Neural cell (in vitro differentiated cells): ENCODE measurements around the gene ROR1. TPM values are rescaled to one million over a fixed set of nuclear protein-coding genes. Genes with fewer than 3 reads are reported as not detected.

ENCODE experiments used
- H2AFZ ChIP-seq: fragments of 200-600, 300-800 bp; sonication (generic), shearing (Covaris generic); 2 replicates; pipeline ENCODE4 v1.6.0; 2014; ENCODE audit warnings: low read depth, mild to moderate bottlenecking, antibody characterized with exemption, low read length, moderate library complexity
- H3F3A ChIP-seq: fragments of 200-600 bp; shearing (Covaris generic); 2 replicates; pipeline ENCODE4 v1.6.1; 2016; ENCODE audit warnings: mild to moderate bottlenecking, moderate library complexity, mixed read lengths, antibody characterized with exemption, low read length; ENCODE audit not compliant: insufficient read depth, poor library complexity, severe bottlenecking
- H3K27ac ChIP-seq: fragments of 200-600, 300-800 bp; sonication (generic), shearing (Covaris generic); 2 replicates; pipeline ENCODE4 v1.5.1; 2014; ENCODE audit warnings: mild to moderate bottlenecking, low read length, moderate library complexity
- H3K27me3 ChIP-seq: fragments of 300-800, 200-600 bp; sonication (generic), shearing (Covaris generic); 2 replicates; pipeline ENCODE4 v1.6.0; 2014; ENCODE audit warnings: mild to moderate bottlenecking, low read depth, low read length, moderate library complexity; ENCODE audit not compliant: insufficient read depth
- H3K36me3 ChIP-seq: fragments of 300-800, 200-600 bp; sonication (generic), shearing (Covaris generic); 2 replicates; pipeline ENCODE4 v1.5.1; 2014; ENCODE audit warnings: mild to moderate bottlenecking, antibody characterized with exemption, low read length, moderate library complexity; ENCODE audit not compliant: insufficient read depth
- H3K4me2 ChIP-seq: fragments of 300-800, 200-600 bp; sonication (generic), shearing (Covaris generic); 2 replicates; pipeline ENCODE4 v1.6.0; 2014; ENCODE audit warnings: mild to moderate bottlenecking, low read length
- H3K4me3 ChIP-seq: fragments of 300-800, 200-600 bp; sonication (generic), shearing (Covaris generic); 2 replicates; pipeline ENCODE4 v1.5.1; 2014; ENCODE audit warnings: mild to moderate bottlenecking, low read length, moderate library complexity
- H3K79me2 ChIP-seq: fragments of 200-600 bp; shearing (Covaris generic); replicated peaks from 2 replicates; pipeline ENCODE4 v1.6.0; 2014; ENCODE audit warnings: mild to moderate bottlenecking, low read length, moderate library complexity; ENCODE audit not compliant: insufficient read depth
- H3K9ac ChIP-seq: fragments of 300-800, 200-600 bp; sonication (generic), shearing (Covaris generic); 2 replicates; pipeline ENCODE4 v1.6.1; 2016; ENCODE audit warnings: mild to moderate bottlenecking, low read length, mixed read lengths
- H3K9me2 ChIP-seq: fragments of 200-600 bp; shearing (Covaris generic); 2 replicates; pipeline ENCODE4 v1.6.1; 2016; ENCODE audit warnings: mild to moderate bottlenecking, low read length, mixed read lengths; ENCODE audit not compliant: insufficient read depth
- H3K9me3 ChIP-seq: fragments of 200-600, 300-800 bp; sonication (generic), shearing (Covaris generic); 2 replicates; pipeline ENCODE4 v1.6.1; 2016; ENCODE audit warnings: mild to moderate bottlenecking, mixed run types, low read length, moderate library complexity, mixed read lengths
- H4K20me1 ChIP-seq: fragments of 200-600 bp; shearing (Covaris generic); 2 replicates; pipeline ENCODE4 v1.6.1; 2016; ENCODE audit warnings: mild to moderate bottlenecking, mixed run types; ENCODE audit not compliant: insufficient read depth
- CTCF ChIP-seq: fragments of 450-650 bp; IDR thresholded peaks from 2 replicates; pipeline ENCODE4 v1.5.1; 2014; ENCODE audit warnings: antibody characterized with exemption, mild to moderate bottlenecking, moderate library complexity; ENCODE audit not compliant: poor library complexity, severe bottlenecking
- EP300 ChIP-seq: fragments of 450-650 bp; conservative IDR thresholded peaks from 2 replicates; pipeline ENCODE4 v1.6.1; 2014; ENCODE audit warnings: antibody characterized with exemption, mild to moderate bottlenecking, moderate library complexity; ENCODE audit not compliant: poor library complexity, severe bottlenecking
- EZH2 ChIP-seq: fragments of 200-600, 300-800 bp; shearing (Covaris generic), sonication (generic); IDR thresholded peaks from 2 replicates; pipeline ENCODE4 v1.6.1; 2014; ENCODE audit warnings: antibody characterized with exemption, low read length, borderline replicate concordance, mild to moderate bottlenecking; ENCODE audit not compliant: insufficient read depth, poor library complexity, severe bottlenecking
- MXI1 ChIP-seq: fragments of 450-650 bp; conservative IDR thresholded peaks from 2 replicates; pipeline ENCODE4 v1.6.1; 2014; ENCODE audit warnings: antibody characterized with exemption, mild to moderate bottlenecking; ENCODE audit not compliant: poor library complexity, severe bottlenecking
- POLR2AphosphoS5 ChIP-seq: IDR thresholded peaks from 2 replicates; pipeline ENCODE4 v1.6.1; 2012
- RAD21 ChIP-seq: fragments of 450-650 bp; conservative IDR thresholded peaks from 2 replicates; pipeline ENCODE4 v1.6.1; 2014; ENCODE audit warnings: antibody characterized with exemption, mild to moderate bottlenecking, moderate library complexity
- REST ChIP-seq: IDR thresholded peaks from 2 replicates; pipeline ENCODE4 v1.6.1; 2012; ENCODE audit warnings: borderline replicate concordance
- SMC3 ChIP-seq: fragments of 450-650 bp; conservative IDR thresholded peaks from 2 replicates; pipeline ENCODE4 v1.6.1; 2014; ENCODE audit warnings: antibody characterized with exemption, mild to moderate bottlenecking, moderate library complexity; ENCODE audit not compliant: poor library complexity
- TAF1 ChIP-seq: IDR thresholded peaks from 2 replicates; pipeline ENCODE4 v1.6.1; 2012; ENCODE audit warnings: low read depth
- polyA plus RNA-seq: library from polyadenylated mRNA; depleted of rRNA; stranded (reverse); fragments of >200 nt; gene quantifications from 2 replicates; pipeline ENCODE4 v1.2.3, GENCODE V29; 2014

Gene ROR1
- polyA plus RNA-seq, 1 donor from 2014 or later, result 0.27 TPM

- H3K79me2 ChIP-seq, result no peaks in the 10 kb centered on the region
- no peak for TF ChIP-seq SMC3
- TF ChIP-seq POLR2AphosphoS5, result no peak
- H3K27me3 ChIP-seq, result peaks cover 18% of the 10 kb centered on the region
- no peaks in the 10 kb centered on the region for H3K9me2 ChIP-seq
- H3K9me3 ChIP-seq, result no peaks in the 10 kb centered on the region
- no peak overlapping the region for H3K27ac ChIP-seq
- H3K36me3 ChIP-seq, result no peaks in the 10 kb centered on the region
- H3F3A ChIP-seq, result no peaks in the 10 kb centered on the region
- no peak overlapping the region for H2AFZ ChIP-seq
- H4K20me1 ChIP-seq, result no peaks in the 10 kb centered on the region
- H3K4me3 ChIP-seq, result no peak overlapping the region
- H3K4me2 ChIP-seq, result no peak overlapping the region
- H3K9ac ChIP-seq, result no peak overlapping the region
Measured at GRCh38 chr1:63779338-63780211, 5.8 kb downstream of the ROR1 start.

DNA sequence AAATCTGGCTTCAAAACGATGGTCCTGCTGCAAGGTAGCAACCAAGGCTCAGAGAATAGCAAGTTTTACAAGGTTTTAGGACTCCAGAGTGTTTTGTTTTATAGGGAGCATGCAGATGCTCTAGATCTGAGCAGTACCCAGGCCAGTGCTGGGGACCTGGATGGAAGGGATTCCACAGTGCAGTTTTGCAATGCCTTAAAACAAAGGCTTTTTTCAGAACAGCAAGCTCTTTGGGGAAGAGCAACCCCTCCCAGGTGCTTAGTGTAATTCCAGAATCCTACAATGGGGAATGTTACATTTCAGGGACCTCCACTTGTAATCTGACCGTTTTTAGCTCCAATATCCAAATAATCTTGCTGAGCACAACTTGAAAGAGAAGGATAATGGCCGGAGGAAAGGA lies 6.7 kb downstream of the ROR1 start:
- H3F3A ChIP-seq, result no peaks in the 10 kb centered on the region
- H2AFZ ChIP-seq, result no peak overlapping the region
- H3K9me2 ChIP-seq, result no peaks in the 10 kb centered on the region
- no peaks in the 10 kb centered on the region for H3K9me3 ChIP-seq
- H3K27ac ChIP-seq, result no peak overlapping the region
- H3K27me3 ChIP-seq, result peaks cover 8% of the 10 kb centered on the region
- no peak overlapping the region for H3K9ac ChIP-seq
- H3K4me2 ChIP-seq, result no peak overlapping the region
- H3K79me2 ChIP-seq, result no peaks in the 10 kb centered on the region
- TF ChIP-seq RAD21 (no peak), TAF1 (no peak), CTCF (no peak), MXI1 (no peak), EZH2 (no peak), SMC3 (no peak), EP300 (no peak), POLR2AphosphoS5 (no peak), REST (no peak)
- no peaks in the 10 kb centered on the region for H3K36me3 ChIP-seq
- H4K20me1 ChIP-seq, result no peaks in the 10 kb centered on the region
- H3K4me3 ChIP-seq, result no peak overlapping the region
